IMR-90 (cell line): Measurements from ENCODE around the gene POFUT1. TPM values are rescaled to one million over a fixed set of nuclear protein-coding genes. Genes with fewer than 3 reads are reported as not detected.
"Not testable (repeated sequence)": the region's sequence is repeated elsewhere in the genome, so short reads cannot be mapped to it uniquely, and the experiment has no call there.

Experiments used
- ATAC-seq: fragments of 200-7000 bp; cut with Tn5 transposase; 2 replicates; pipeline ENCODE4 v1.9.1; 2020; ENCODE audit warnings: low read depth, mild to moderate bottlenecking, moderate library complexity
- BruUV-seq: library from RNA; stranded (reverse); fragments of 400-500 nt; replicated peaks from 2 replicates; lab custom pipeline; 2021; lab: Mats Ljungman, UMichigan
- CTCF ChIA-PET: fragments of 300-600 bp; formaldehyde crosslinking; extraction: SDS; loops from one replicate; lab custom pipeline; 2021; ENCODE audit warnings: antibody characterized with exemption; lab: Yijun Ruan, JAX
- POLR2A ChIA-PET: fragments of 300-600 bp; sonication (Branson Sonifier 250); formaldehyde crosslinking; loops from one replicate; lab custom pipeline; 2022; ENCODE audit warnings: antibody characterized with exemption; ENCODE audit not compliant: unreplicated experiment; lab: Charles Lee
- DNase-seq: peaks from one replicate; pipeline ENCODE4 v3.0.0; 2013
- H2AFZ ChIP-seq: replicated peaks from 2 replicates; pipeline ENCODE3; 2013; ENCODE audit warnings: low read length, mild to moderate bottlenecking; ENCODE audit not compliant: poor library complexity
- H2AK5ac ChIP-seq: 2 replicates; pipeline ENCODE4 v1.6.1; 2013; ENCODE audit warnings: low read depth, low read length, inconsistent platforms
- H2AK9ac ChIP-seq: replicated peaks from 2 replicates; pipeline ENCODE3; 2013; ENCODE audit warnings: mild to moderate bottlenecking, low read depth, low read length, moderate library complexity; ENCODE audit not compliant: poor library complexity
- H2BK120ac ChIP-seq: 2 replicates; pipeline ENCODE4 v1.6.1; 2013; ENCODE audit warnings: low read depth, low read length, inconsistent platforms
- H2BK15ac ChIP-seq: 3 replicates; pipeline ENCODE4 v1.6.1; 2013; ENCODE audit warnings: low read depth, low read length, inconsistent platforms
- H2BK20ac ChIP-seq: 2 replicates; pipeline ENCODE4 v1.6.1; 2013; ENCODE audit warnings: low read depth, mild to moderate bottlenecking, inconsistent platforms, low read length, moderate library complexity
- H2BK5ac ChIP-seq: 2 replicates; pipeline ENCODE4 v1.6.1; 2013; ENCODE audit warnings: mild to moderate bottlenecking, low read depth, low read length, inconsistent platforms; ENCODE audit not compliant: poor library complexity, severe bottlenecking
- H3K14ac ChIP-seq: replicated peaks from 2 replicates; pipeline ENCODE4 v1.6.1; 2013; ENCODE audit warnings: low read depth, low read length, inconsistent platforms
- H3K18ac ChIP-seq: 2 replicates; pipeline ENCODE4 v1.6.1; 2013; ENCODE audit warnings: low read depth, low read length, control low read depth
- H3K23ac ChIP-seq: 2 replicates; pipeline ENCODE4 v1.6.1; 2013; ENCODE audit warnings: low read depth, low read length, inconsistent platforms
- H3K27ac ChIP-seq: 2 replicates; pipeline ENCODE4 v1.5.1; 2013; ENCODE audit warnings: mild to moderate bottlenecking, control low read depth, low read length; ENCODE audit not compliant: insufficient read depth
- H3K27me3 ChIP-seq: 2 replicates; pipeline ENCODE4 v1.6.1; 2013; ENCODE audit warnings: low read length; ENCODE audit not compliant: control insufficient read depth, insufficient read depth
- H3K36me3 ChIP-seq: 2 replicates; pipeline ENCODE4 v1.6.1; 2013; ENCODE audit warnings: low read length, mixed read lengths; ENCODE audit not compliant: control insufficient read depth, insufficient read depth
- H3K4ac ChIP-seq: 2 replicates; pipeline ENCODE4 v1.6.1; 2013; ENCODE audit warnings: low read depth, low read length, inconsistent platforms
- H3K4me1 ChIP-seq: 2 replicates; pipeline ENCODE4 v1.6.1; 2013; ENCODE audit warnings: low read length, mixed read lengths; ENCODE audit not compliant: control insufficient read depth, insufficient read depth
- H3K4me2 ChIP-seq: 2 replicates; pipeline ENCODE4 v1.6.1; 2013; ENCODE audit warnings: low read depth, mild to moderate bottlenecking, control low read depth, low read length, moderate library complexity
- H3K4me3 ChIP-seq: 2 replicates; pipeline ENCODE4 v1.5.1; 2013; ENCODE audit warnings: low read depth, mild to moderate bottlenecking, control low read depth, low read length, moderate library complexity; ENCODE audit not compliant: insufficient read depth
- H3K56ac ChIP-seq: 2 replicates; pipeline ENCODE4 v1.6.1; 2013; ENCODE audit warnings: low read length, inconsistent platforms; ENCODE audit not compliant: insufficient read depth; ENCODE audit errors: extremely low read depth
- H3K79me1 ChIP-seq, 2 experiments: 2 replicates each; pipeline ENCODE4 v1.6.1; 2013; ENCODE audit warnings: low read length in 2 of 2, inconsistent platforms in 1 of 2, low read depth in 1 of 2
- H3K9ac ChIP-seq: 2 replicates; pipeline ENCODE4 v1.6.1; 2013; ENCODE audit warnings: low read depth, low read length, control low read depth
- H3K9me1 ChIP-seq: 2 replicates; pipeline ENCODE4 v1.6.1; 2013; ENCODE audit warnings: low read length, inconsistent platforms; ENCODE audit not compliant: insufficient read depth
- H3K9me3 ChIP-seq: 2 replicates; pipeline ENCODE4 v1.6.1; 2013; ENCODE audit warnings: low read length; ENCODE audit not compliant: control insufficient read depth, insufficient read depth
- H4K20me1 ChIP-seq: 2 replicates; pipeline ENCODE4 v1.6.1; 2013; ENCODE audit warnings: low read length, inconsistent platforms; ENCODE audit not compliant: insufficient read depth
- H4K5ac ChIP-seq: 2 replicates; pipeline ENCODE4 v1.6.1; 2013; ENCODE audit warnings: mild to moderate bottlenecking, low read depth, low read length, control low read depth
- H4K8ac ChIP-seq, 2 experiments: 2 replicates each; pipeline ENCODE4 v1.6.1; 2013; ENCODE audit warnings: low read depth in 2 of 2, low read length in 2 of 2, control low read depth in 1 of 2, inconsistent platforms in 1 of 2
- H4K91ac ChIP-seq: 2 replicates; pipeline ENCODE4 v1.6.1; 2013; ENCODE audit warnings: low read depth, low read length, inconsistent platforms; ENCODE audit not compliant: insufficient read depth
- WGBS, 2 experiments: methylation state at CpG; one replicate each; pipeline versions ENCODE4 v1.1.5 to v1.1.7; 2013; ENCODE audit warnings: missing lambda C conversion rate in 2 of 2; ENCODE audit not compliant: insufficient read length in 1 of 2; ENCODE audit errors: extremely low coverage in 2 of 2; 5-methylcytosine and 5-hydroxymethylcytosine counted together
- dilution Hi-C: fragments of 300-500 bp; cut with HindIII; formaldehyde crosslinking; loops from one replicate; pipeline ENCODE4 v1.14.3; 2018; ENCODE audit warnings: low sequenced_read_pairs; ENCODE audit not compliant: unreplicated experiment
- in situ Hi-C: fragments of 300-500 bp; cut with MboI; formaldehyde crosslinking; loops from 3 replicates; pipeline ENCODE4 v1.14.3; 2019; ENCODE audit warnings: low sequenced_read_pairs, inconsistent platforms, mixed read lengths
- intact Hi-C: fragments of 100-400 bp; cut with micrococcal nuclease; formaldehyde crosslinking; loops from 2 replicates; pipeline ENCODE4 v1.10.0; 2022
- polyA plus RNA-seq, 3 experiments: library from polyadenylated mRNA; depleted of rRNA; stranded (reverse); fragments of >200 nt; gene quantifications; 2 replicates each; pipeline ENCODE4 v1.2.3, GENCODE V29; 2012; ENCODE audit warnings: low replicate concordance in 1 of 3
- total RNA-seq: library from RNA; depleted of rRNA; stranded (reverse); fragments of >200 nt; gene quantifications from 2 replicates; pipeline ENCODE4 v1.2.3, GENCODE V29; 2012

The POFUT1 gene
- total and polyA plus RNA-seq, 2 of the 4 experiments (the other 2 are of a cell fraction), result 25.5 to 41.1 TPM

DNA sequence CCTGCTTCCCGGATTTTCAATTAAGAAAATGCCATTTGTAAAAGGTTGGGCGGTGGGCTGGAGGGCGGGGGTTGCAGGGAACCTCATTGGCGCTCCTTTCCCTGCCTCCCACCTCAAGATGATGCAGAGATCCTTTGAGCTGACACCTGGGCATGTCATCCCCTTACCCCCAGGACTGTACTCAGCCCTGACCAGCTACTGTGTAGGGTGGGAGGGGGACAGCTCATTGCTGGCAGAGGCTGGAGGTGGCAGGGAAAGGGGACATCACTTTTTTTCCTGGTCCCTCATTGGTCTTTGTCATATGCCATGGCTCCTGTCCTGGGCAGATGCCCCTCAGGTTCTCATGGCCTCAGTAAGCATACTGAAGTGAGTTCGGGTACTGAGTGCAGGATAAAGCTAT lies 14.3 kb upstream of the POFUT1 start:
- H3K27ac ChIP-seq, H2BK120ac ChIP-seq, ATAC-seq, H2AFZ ChIP-seq, CTCF ChIA-PET, H3K4ac ChIP-seq, H3K14ac ChIP-seq, in situ Hi-C loops, H3K4me2 ChIP-seq, H3K4me1 ChIP-seq, H4K5ac ChIP-seq, DNase-seq, H3K4me3 ChIP-seq, H4K8ac ChIP-seq, H3K56ac ChIP-seq, H2AK9ac ChIP-seq, H3K27me3 ChIP-seq, POLR2A ChIA-PET, H2BK15ac ChIP-seq, H3K9ac ChIP-seq, H3K9me3 ChIP-seq, H2BK20ac ChIP-seq, H2AK5ac ChIP-seq, H3K23ac ChIP-seq, H4K20me1 ChIP-seq, H2BK5ac ChIP-seq, intact Hi-C loops, H4K91ac ChIP-seq, BruUV-seq, dilution Hi-C loops, H3K18ac ChIP-seq: not testable (repeated sequence)
- Histone ChIP-seq H3K9me1 (peaks cover 17% of the 10 kb centered on the region), H3K79me1 (peaks cover 10 to 47% of the 10 kb centered on the region in 2 experiments; a peak in 2 of 4 replicates), H3K36me3 (peaks cover 31% of the 10 kb centered on the region)
- WGBS, 2 experiments, result no CpG with 5 or more reads among the region's 5 CpGs
